Keratinocyte (primary cell): ENCODE data around the gene NDUFAF2. TPM values are rescaled to one million over a fixed set of nuclear protein-coding genes. Genes with fewer than 3 reads are reported as not detected.

Experiments used
- DNase-seq: peaks from one replicate; pipeline ENCODE4 v3.0.0-alpha.2; 2011; ENCODE audit warnings: low read depth, missing footprints, low spot score
- FAIRE-seq: peaks from 2 replicates; lab custom pipeline; 2011; peaks lifted over from hg19 to GRCh38; lab: Jason Lieb, UNC
- H2AFZ ChIP-seq: 2 replicates; pipeline ENCODE4 v1.6.0; 2012; ENCODE audit warnings: low read length, control low read depth, inconsistent platforms; ENCODE audit not compliant: control insufficient read depth
- H3K27ac ChIP-seq: 2 replicates; pipeline ENCODE4 v1.5.1; 2011; ENCODE audit warnings: low read length; ENCODE audit not compliant: control insufficient read depth, insufficient read depth
- H3K27me3 ChIP-seq: 3 replicates; pipeline ENCODE4 v1.6.0; 2011; ENCODE audit warnings: low read length; ENCODE audit not compliant: control insufficient read depth, insufficient read depth; ENCODE audit errors: extremely low read depth
- H3K36me3 ChIP-seq, 2 experiments: 2 replicates in 1 of 2; 3 replicates in 1 of 2; pipeline ENCODE4 v1.5.1; 2011; ENCODE audit warnings: low read length in 2 of 2, mild to moderate bottlenecking in 1 of 2; ENCODE audit not compliant: control insufficient read depth in 2 of 2, insufficient read depth in 2 of 2; ENCODE audit errors: extremely low read depth in 1 of 2
- H3K4me1 ChIP-seq: 3 replicates; pipeline ENCODE4 v1.5.1; 2011; ENCODE audit warnings: low read length; ENCODE audit not compliant: control insufficient read depth, insufficient read depth; ENCODE audit errors: extremely low read depth
- H3K4me2 ChIP-seq: 3 replicates; pipeline ENCODE4 v1.6.0; 2011; ENCODE audit warnings: low read depth, low read length; ENCODE audit not compliant: control insufficient read depth, insufficient read depth; ENCODE audit errors: extremely low read depth
- H3K4me3 ChIP-seq, 3 experiments: fragments of 200-600 bp in 1 of 3; sonication (generic) in 1 of 3; 2 replicates in 2 of 3; 3 replicates in 1 of 3; pipeline ENCODE4 v1.5.1; 2011 to 2016; ENCODE audit warnings: low read length in 3 of 3, mild to moderate bottlenecking in 3 of 3, control low read depth in 2 of 3, inconsistent platforms in 1 of 3, low read depth in 1 of 3, mixed read lengths in 1 of 3, mixed run types in 1 of 3, moderate library complexity in 1 of 3; ENCODE audit not compliant: control insufficient read depth in 2 of 3, insufficient read depth in 2 of 3; ENCODE audit errors: extremely low read depth in 1 of 3
- H3K79me2 ChIP-seq: 2 replicates; pipeline ENCODE4 v1.6.0; 2012; ENCODE audit warnings: low read length; ENCODE audit not compliant: control insufficient read depth, insufficient read depth
- H3K9ac ChIP-seq: 3 replicates; pipeline ENCODE4 v1.6.0; 2011; ENCODE audit warnings: low read length; ENCODE audit not compliant: control insufficient read depth, insufficient read depth; ENCODE audit errors: extremely low read depth
- H3K9me1 ChIP-seq: 3 replicates; pipeline ENCODE4 v1.6.0; 2011; ENCODE audit warnings: low read length; ENCODE audit not compliant: control insufficient read depth, insufficient read depth; ENCODE audit errors: extremely low read depth
- H3K9me3 ChIP-seq: 2 replicates; pipeline ENCODE4 v1.5.1; 2012; ENCODE audit warnings: low read depth, low read length; ENCODE audit not compliant: control insufficient read depth
- H4K20me1 ChIP-seq: 3 replicates; pipeline ENCODE4 v1.6.0; 2011; ENCODE audit warnings: low read length; ENCODE audit not compliant: control insufficient read depth, insufficient read depth; ENCODE audit errors: extremely low read depth
- EZH2 ChIP-seq: IDR thresholded peaks from one replicate; pipeline ENCODE4 v1.6.1; 2012; ENCODE audit warnings: inconsistent platforms, mild to moderate bottlenecking, low read length, moderate library complexity
- dilution Hi-C: fragments of 300-500 bp; cut with MboI; formaldehyde crosslinking; loops from one replicate; pipeline ENCODE4 v1.7.0; 2020; ENCODE audit warnings: low sequenced_read_pairs; ENCODE audit not compliant: extremely low pct_ligation_motif_present
- polyA plus RNA-seq, 5 experiments: library from polyadenylated mRNA; depleted of rRNA in 3 of 5; stranded (reverse) in 3 of 5; stranded (forward) in 1 of 5; unstranded in 1 of 5; fragments of >200 nt; gene quantifications; 1 replicate in 1 of 5; 2 replicates in 3 of 5; 3 replicates in 1 of 5; pipeline versions ENCODE4 v1.2.1 to v1.2.3, GENCODE V29; 2011 to 2012; ENCODE audit warnings: missing spikeins in 2 of 5, low read depth in 1 of 5, low replicate concordance in 1 of 5
- TF ChIP-seq, protein P1 (sequence below), 3 experiments: IDR thresholded peaks in 1 of 3; conservative IDR thresholded peaks in 1 of 3; optimal IDR thresholded peaks in 1 of 3; 2 replicates in 2 of 3; 3 replicates in 1 of 3; pipeline versions ENCODE3 to v1.5.1; 2011; ENCODE audit warnings: low read length in 3 of 3, mild to moderate bottlenecking in 3 of 3, moderate library complexity in 2 of 3, control low read depth in 1 of 3, inconsistent platforms in 1 of 3; ENCODE audit not compliant: insufficient read depth in 2 of 3; ENCODE audit errors: extremely low read depth in 1 of 3

The NDUFAF2 gene
- polyA plus RNA-seq, 1 donor (not counting 4 experiments of a cell fraction or from before 2014, with no cell fraction given): 62.3 TPM

GRCh38 chr5:60945813-60946187 lies 795 bp downstream of the NDUFAF2 start:
- H3K4me3 ChIP-seq: peak overlapping the region; percentile 55 to 89 (median 80)
- H3K9me3 ChIP-seq: no peaks in the 10 kb centered on the region
- peaks cover 84% of the 10 kb centered on the region for H3K79me2 ChIP-seq
- H3K9ac ChIP-seq: peak overlapping the region; percentile 95
- TF ChIP-seq EZH2: no peak
- TF ChIP-seq, protein P1, sequence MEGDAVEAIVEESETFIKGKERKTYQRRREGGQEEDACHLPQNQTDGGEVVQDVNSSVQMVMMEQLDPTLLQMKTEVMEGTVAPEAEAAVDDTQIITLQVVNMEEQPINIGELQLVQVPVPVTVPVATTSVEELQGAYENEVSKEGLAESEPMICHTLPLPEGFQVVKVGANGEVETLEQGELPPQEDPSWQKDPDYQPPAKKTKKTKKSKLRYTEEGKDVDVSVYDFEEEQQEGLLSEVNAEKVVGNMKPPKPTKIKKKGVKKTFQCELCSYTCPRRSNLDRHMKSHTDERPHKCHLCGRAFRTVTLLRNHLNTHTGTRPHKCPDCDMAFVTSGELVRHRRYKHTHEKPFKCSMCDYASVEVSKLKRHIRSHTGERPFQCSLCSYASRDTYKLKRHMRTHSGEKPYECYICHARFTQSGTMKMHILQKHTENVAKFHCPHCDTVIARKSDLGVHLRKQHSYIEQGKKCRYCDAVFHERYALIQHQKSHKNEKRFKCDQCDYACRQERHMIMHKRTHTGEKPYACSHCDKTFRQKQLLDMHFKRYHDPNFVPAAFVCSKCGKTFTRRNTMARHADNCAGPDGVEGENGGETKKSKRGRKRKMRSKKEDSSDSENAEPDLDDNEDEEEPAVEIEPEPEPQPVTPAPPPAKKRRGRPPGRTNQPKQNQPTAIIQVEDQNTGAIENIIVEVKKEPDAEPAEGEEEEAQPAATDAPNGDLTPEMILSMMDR (optimal IDR thresholded peaks at IDR 0.05 in 1 of 3, IDR thresholded peaks at IDR 0.05 in 1 of 3, conservative IDR thresholded peaks at IDR 0.05 in 1 of 3; ENCODE audit: extremely low read depth in 1 of 3, insufficient read depth in 2 of 3, low read length in 3 of 3): no peak
- H3K27ac ChIP-seq: peak overlapping the region; percentile 85
- peaks cover 9% of the 10 kb centered on the region for H3K4me1 ChIP-seq
- FAIRE-seq (no peak), DNase-seq (no peak)
- H2AFZ ChIP-seq: peak overlapping the region; percentile 90
- H3K36me3 ChIP-seq: no peaks in the 10 kb centered on the region
- H3K9me1 ChIP-seq: no peaks in the 10 kb centered on the region
- no peaks in the 10 kb centered on the region for H3K27me3 ChIP-seq
- no peaks in the 10 kb centered on the region for H4K20me1 ChIP-seq
- dilution Hi-C loops: no loop called here
- H3K4me2 ChIP-seq: peak overlapping the region; percentile 71

- Histone ChIP-seq H3K4me3 (no peak overlapping the region), H3K9me3 (no peaks in the 10 kb centered on the region), H3K79me2 (peaks cover 82% of the 10 kb centered on the region), H3K4me1 (peaks cover 6% of the 10 kb centered on the region), H3K27ac (no peak overlapping the region), H3K36me3 (no peaks in the 10 kb centered on the region), H3K9ac (no peak overlapping the region), H3K27me3 (no peaks in the 10 kb centered on the region), H3K4me2 (no peak overlapping the region), H4K20me1 (no peaks in the 10 kb centered on the region), H3K9me1 (no peaks in the 10 kb centered on the region), H2AFZ (no peak overlapping the region)
- DNase-seq: no peak
- dilution Hi-C loops: no loop called here
- TF ChIP-seq, protein P1 (optimal IDR thresholded peaks at IDR 0.05 in 1 of 3, IDR thresholded peaks at IDR 0.05 in 1 of 3, conservative IDR thresholded peaks at IDR 0.05 in 1 of 3; ENCODE audit: extremely low read depth in 1 of 3, insufficient read depth in 2 of 3, low read length in 3 of 3): no peak
- no peak for TF ChIP-seq EZH2
- FAIRE-seq: no peak
These were observed 3.7 kb downstream of the NDUFAF2 start for GRCh38 chr5:60948738-60949137.
